Pancreas (tissue), 10 donors: ENCODE data around the gene NMB. TPM values are rescaled to one million over a fixed set of nuclear protein-coding genes. Genes with fewer than 3 reads are reported as not detected.

Experiments used
- ATAC-seq, 4 donors: fragments of 200-7000 bp; cut with Tn5 transposase; one replicate each; pipeline versions ENCODE4 v1.8.0 to v1.9.1; 2020; ENCODE audit warnings: mild to moderate bottlenecking in 4 of 4, moderate library complexity in 4 of 4
- DNase-seq, 6 donors: peaks; one replicate each; pipeline ENCODE4 v3.0.0-alpha.2; 2020
- FAIRE-seq: peaks from 2 replicates; lab custom pipeline; 2012; peaks lifted over from hg19 to GRCh38; lab: Jason Lieb, UNC
- H3K27ac ChIP-seq, 4 donors: fragments of 200-600 bp; sonication (generic); 1 replicate in 3 of 4; 2 replicates in 1 of 4; pipeline versions ENCODE4 v1.5.0 to v1.8.0; 2020
- H3K27me3 ChIP-seq, 4 donors: fragments of 200-600 bp; one replicate each; pipeline ENCODE4 v1.8.0; 2021
- H3K36me3 ChIP-seq, 3 donors: fragments of 200-600 bp; sonication (generic) in 1 of 3; one replicate each; pipeline versions ENCODE4 v1.5.0 to v1.8.0; 2020 to 2021
- H3K4me1 ChIP-seq, 3 donors: fragments of 200-600 bp; one replicate each; pipeline ENCODE4 v1.8.0; 2021
- H3K4me3 ChIP-seq, 4 donors: fragments of 200-600 bp; sonication (generic) in 2 of 4; one replicate each; pipeline versions ENCODE4 v1.5.0 to v1.8.0; 2020 to 2021
- H3K9me3 ChIP-seq, 4 donors: fragments of 200-600 bp; one replicate each; pipeline ENCODE4 v1.8.0; 2021
- CTCF ChIP-seq, 4 donors: fragments of 200-600 bp; sonication (generic) in 3 of 4; IDR thresholded peaks; one replicate each; pipeline versions ENCODE4 v1.5.0 to v1.8.0; 2021; ENCODE audit warnings: antibody characterized with exemption in 4 of 4
- WGBS, 2 donors: extraction: QIAGEN DNeasy Blood & Tissue Kit; methylation state at CpG; one replicate each; pipeline ENCODE4 v1.1.7; 2013; 5-methylcytosine and 5-hydroxymethylcytosine counted together
- intact Hi-C, 3 donors: fragments of 100-400 bp; cut with DNase I; formaldehyde crosslinking; loops; one replicate each; pipeline versions ENCODE4 v1.11.1 to v1.14.2; 2022
- polyA plus RNA-seq, 2 donors: library from polyadenylated mRNA; stranded (reverse); fragments of 200-250 nt; gene quantifications; one replicate each; pipeline ENCODE4 v1.2.3, GENCODE V29; 2013
- total RNA-seq, 6 donors: library from RNA; stranded (reverse); fragmentation: NEBNext Ultra II Directional in 4 of 6; extraction: Animal tissue kit (Norgen Biotek cat#: 25700) in 4 of 6; gene quantifications; one replicate each; pipeline versions ENCODE4 v1.2.1 to v1.2.4, GENCODE V29; 2021 to 2023
- donor health status: healthy with polysubstance abuse.
- donor health status: DM: no; HTN: no; CAD: no; lungs with moderate emphysema.
- donor health status: DM: no; HTN: no; CAD: no.
- donor health status: control.
- donor health status: control.
- donor health status: Bipolar disorder and iron deficiency.
- donor health status: DM: yes; HTN: yes; CAD: no.
- donor health status: DM: no; HTN: no; CAD: no.
- donor health status: DM: no; HTN: no; CAD: no.
- donor health status: DM: yes; HTN: yes; CAD: no.

Gene NMB, protein sequence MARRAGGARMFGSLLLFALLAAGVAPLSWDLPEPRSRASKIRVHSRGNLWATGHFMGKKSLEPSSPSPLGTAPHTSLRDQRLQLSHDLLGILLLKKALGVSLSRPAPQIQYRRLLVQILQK
- total RNA-seq (1 to 10 TPM; 2.9 to 5.4 (median 3.5) TPM), polyA plus RNA-seq (1 to 10 TPM; 4.8 to 8.3 TPM)

DNA sequence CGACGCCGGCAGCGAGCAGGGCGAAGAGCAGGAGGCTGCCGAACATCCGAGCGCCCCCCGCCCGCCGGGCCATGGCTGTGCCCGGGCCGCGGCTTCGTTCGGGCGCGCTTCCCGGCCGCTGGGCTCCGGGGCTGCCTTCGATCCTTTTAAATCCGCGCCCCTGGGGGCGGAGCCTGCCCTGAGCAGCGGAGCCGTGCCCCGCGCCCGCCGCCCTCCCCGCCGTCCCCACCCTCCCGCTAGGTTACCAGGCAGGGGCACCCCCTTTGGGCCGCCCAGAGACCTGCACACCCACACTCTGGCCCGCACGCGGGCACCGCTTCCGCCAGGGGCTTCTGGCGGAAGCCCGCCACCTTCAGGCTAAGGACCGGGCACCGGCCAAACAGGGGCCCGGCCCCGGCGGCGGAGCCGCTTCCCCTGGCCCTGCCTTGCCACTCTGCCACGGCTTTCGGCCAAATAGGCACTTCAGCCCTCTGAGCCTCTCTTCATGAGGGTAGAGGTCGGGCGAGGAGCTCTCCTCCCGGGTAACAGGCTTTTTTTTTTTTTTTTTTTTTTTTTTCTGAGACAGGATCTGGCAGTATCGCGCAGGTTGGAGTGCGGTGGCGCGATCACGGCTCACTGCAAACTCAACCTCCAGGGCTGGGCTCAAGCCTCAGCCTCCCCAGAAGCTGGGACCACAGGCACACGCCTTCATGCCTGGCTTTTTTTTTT is at the start of gene NMB:
TSS of gene NMB (minus strand) at position 120 of the 708 bp plus-strand sequence. CDS start at position 73, 47 bp downstream.
- FAIRE-seq: no peak
- intact Hi-C loops: no loop called here
- peak; percentile 75 to 81 (median 78) for ATAC-seq

GRCh38 chr15:84703808-84704207 is 45.8 kb upstream of the NMB start:
- Histone ChIP-seq H3K27ac (no peak overlapping the region), H3K9me3 (no peaks in the 10 kb centered on the region), H3K27me3 (no peaks in the 10 kb centered on the region), H3K4me1 (peaks cover 0 to 15% (median 5%) of the 10 kb centered on the region in 3 donors), H3K4me3 (no peak overlapping the region), H3K36me3 (no peaks in the 10 kb centered on the region)
- FAIRE-seq (no peak), ATAC-seq (no peak), DNase-seq (no peak)
- intact Hi-C loops: no loop called here
- 89 to 94% methylated on average over 5 of the region's 5 CpGs for WGBS, 2 donors
- TF ChIP-seq CTCF (IDR thresholded peaks at IDR 0.05): no peak

More for the DNA sequence above, at the start of gene NMB:
- no peaks in the 10 kb centered on the region for H3K36me3 ChIP-seq
- no peaks in the 10 kb centered on the region for H3K27me3 ChIP-seq
- peak within 1 kb of the TSS; percentile 57 to 74 (median 65) for H3K27ac ChIP-seq
- WGBS, 2 donors: 0% methylated on average over 31 to 61 of the region's 61 CpGs
- peaks cover 0 to 9% (median 0%) of the 10 kb centered on the region in 3 donors for H3K4me1 ChIP-seq
- DNase-seq: peak; percentile 84 to 93 (median 88)
- TF ChIP-seq CTCF (IDR thresholded peaks at IDR 0.05): peak; percentile 29 to 70 (median 50)
- H3K9me3 ChIP-seq: no peaks in the 10 kb centered on the region
- peak within 1 kb of the TSS; percentile 44 to 73 (median 48) for H3K4me3 ChIP-seq

- H3K27ac ChIP-seq: no peak overlapping the region
- peaks cover 0 to 17% (median 6%) of the 10 kb centered on the region in 3 donors for H3K4me1 ChIP-seq
- H3K4me3 ChIP-seq: no peak overlapping the region
- no peaks in the 10 kb centered on the region for H3K9me3 ChIP-seq
- TF ChIP-seq CTCF (IDR thresholded peaks at IDR 0.05): no peak
- FAIRE-seq (no peak), ATAC-seq (peak; percentile 58 to 77 (median 72)), DNase-seq (peak in 3 of 6 donors; percentile 25 to 36 (median 33))
- no peaks in the 10 kb centered on the region for H3K27me3 ChIP-seq
- intact Hi-C loops: no loop called here
- 32 to 38% methylated on average over 4 of the region's 4 CpGs for WGBS, 2 donors
- no peaks in the 10 kb centered on the region for H3K36me3 ChIP-seq
Observed at GRCh38 chr15:84702961-84703482, 45.0 kb upstream of the NMB start.

DNA sequence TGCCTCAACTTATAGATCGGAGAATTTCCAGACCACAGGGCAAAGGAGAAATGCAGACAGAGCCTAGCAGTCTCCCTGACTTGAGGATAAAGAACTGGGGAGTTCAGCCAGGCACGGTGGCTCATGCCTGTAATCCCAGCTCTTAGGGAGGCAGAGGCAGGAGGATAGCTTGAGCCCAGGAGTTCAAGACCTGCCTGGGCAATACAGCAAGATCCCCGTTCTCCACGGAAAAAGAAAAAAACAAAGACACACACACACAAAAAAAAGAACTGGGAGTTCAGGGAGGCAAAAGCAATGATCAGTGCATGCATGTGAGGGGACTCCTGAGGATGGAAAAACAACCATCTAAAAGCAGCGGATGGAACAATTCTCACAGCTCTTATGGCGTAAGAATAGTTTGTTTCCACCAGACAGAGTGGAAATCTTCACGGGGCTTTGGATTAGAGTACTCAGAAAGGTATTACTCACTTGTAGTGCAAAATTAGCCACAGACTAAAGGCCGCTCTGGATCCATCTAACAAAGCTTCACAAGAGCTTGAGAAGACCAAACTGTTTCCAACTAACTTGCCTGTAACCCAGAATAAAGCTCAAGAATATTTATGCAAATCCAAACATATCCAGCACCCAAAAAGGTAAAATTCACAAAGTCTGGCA is 41.7 kb upstream of the NMB start:
- no peak overlapping the region for H3K4me3 ChIP-seq
- intact Hi-C loops: no loop called here
- H3K27ac ChIP-seq: no peak overlapping the region
- no peaks in the 10 kb centered on the region for H3K9me3 ChIP-seq
- no peak for DNase-seq
- no peak for FAIRE-seq
- WGBS, 2 donors: 83 to 89% methylated on average over 8 of the region's 8 CpGs
- TF ChIP-seq CTCF (IDR thresholded peaks at IDR 0.05): no peak
- no peaks in the 10 kb centered on the region for H3K27me3 ChIP-seq
- peaks cover 0 to 26% (median 16%) of the 10 kb centered on the region in 3 donors for H3K4me1 ChIP-seq
- no peak for ATAC-seq
- no peaks in the 10 kb centered on the region for H3K36me3 ChIP-seq
